SJCRH30 (cell line): ENCODE data around the gene RBMS3. TPM values are rescaled to one million over a fixed set of nuclear protein-coding genes. Genes with fewer than 3 reads are reported as not detected.
"Not testable (repeated sequence)": the region's sequence is repeated elsewhere in the genome, so short reads cannot be mapped to it uniquely, and the experiment has no call there.

Experiments used
- DNase-seq, 2 experiments: peaks; one replicate each; pipeline ENCODE4 v3.0.0-alpha.2; 2015 to 2020
- H3K27ac ChIP-seq: fragments of 250-450 bp; sonication (Bioruptor Pico); 2 replicates; pipeline ENCODE4 v1.5.1; 2020; ENCODE audit warnings: mild to moderate bottlenecking, moderate library complexity
- H3K27me3 ChIP-seq: fragments of 250-450 bp; sonication (Bioruptor Pico); 2 replicates; pipeline ENCODE4 v1.5.1; 2020; ENCODE audit warnings: mild to moderate bottlenecking, moderate library complexity
- H3K36me3 ChIP-seq: fragments of 250-450 bp; sonication (Bioruptor Pico); 2 replicates; pipeline ENCODE4 v1.5.1; 2020; ENCODE audit warnings: mild to moderate bottlenecking, moderate library complexity
- H3K4me1 ChIP-seq: fragments of 250-450 bp; sonication (Bioruptor Pico); 2 replicates; pipeline ENCODE4 v1.5.1; 2020; ENCODE audit warnings: mild to moderate bottlenecking, moderate library complexity
- H3K4me3 ChIP-seq: fragments of 250-450 bp; sonication (Bioruptor Pico); 2 replicates; pipeline ENCODE4 v1.5.1; 2020; ENCODE audit warnings: mild to moderate bottlenecking, moderate library complexity
- H3K9me3 ChIP-seq: fragments of 250-450 bp; sonication (Bioruptor Pico); replicated peaks from 2 replicates; pipeline ENCODE4 v1.5.1; 2020; ENCODE audit warnings: mild to moderate bottlenecking, moderate library complexity
- total RNA-seq: library from RNA; depleted of rRNA; stranded (reverse); fragments of >200 nt; shearing (Covaris generic); gene quantifications from 2 replicates; pipeline ENCODE4 v1.2.3, GENCODE V29; 2014

RBMS3 gene
- total RNA-seq, 1 experiment from 2014 or later: 9.5 TPM

DNA sequence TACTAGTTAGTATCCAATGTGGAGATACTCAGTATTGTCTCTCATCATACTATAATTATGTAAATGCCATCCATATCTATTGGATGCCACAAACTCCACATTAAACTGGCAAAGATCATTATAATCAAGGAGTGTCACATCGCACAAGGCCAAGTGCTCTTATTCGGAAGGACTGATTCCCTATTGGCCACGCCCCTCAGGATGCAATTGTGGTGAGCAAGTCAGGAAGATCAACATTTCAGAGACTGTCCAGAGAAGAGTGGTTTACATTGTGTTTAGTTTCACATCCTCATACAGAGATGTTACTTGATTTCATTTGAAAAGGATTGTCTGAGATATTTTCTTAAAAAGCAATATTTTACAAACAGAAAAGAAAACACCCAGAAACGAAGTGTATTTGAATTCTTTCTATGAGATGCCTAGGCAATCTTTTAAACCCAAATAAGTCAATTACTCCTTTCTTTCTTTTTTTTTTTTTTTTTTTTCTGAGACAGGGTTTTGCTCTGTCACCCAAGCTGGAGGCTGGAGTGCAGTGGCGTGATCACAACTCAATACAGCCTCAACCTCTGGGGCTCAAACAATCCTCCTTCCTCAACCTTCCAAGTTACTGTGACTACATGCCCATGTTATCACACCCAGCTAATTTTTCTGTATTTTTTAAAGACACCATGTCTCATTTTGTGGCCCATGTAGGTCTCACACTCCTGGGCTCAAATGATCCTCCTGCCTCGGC is 369.1 kb downstream of the RBMS3 start:
- Histone ChIP-seq H3K4me1 (peaks cover 12% of the 10 kb centered on the region), H3K9me3 (no peaks in the 10 kb centered on the region), H3K36me3 (no peaks in the 10 kb centered on the region), H3K4me3 (no peak overlapping the region), H3K27me3 (no peaks in the 10 kb centered on the region), H3K27ac (peak overlapping the region; percentile 58; the same call in 1 of the 2 replicates)
- peak; percentile 17 to 33 for DNase-seq

GRCh38 chr3:29653680-29654079 is 372.8 kb downstream of the RBMS3 start:
- Histone ChIP-seq H3K27ac (no peak overlapping the region), H3K9me3 (no peaks in the 10 kb centered on the region), H3K27me3 (no peaks in the 10 kb centered on the region), H3K36me3 (no peaks in the 10 kb centered on the region), H3K4me3 (no peak overlapping the region), H3K4me1 (peaks cover 8% of the 10 kb centered on the region)
- DNase-seq: no peak

- Histone ChIP-seq H3K27me3 (no peaks in the 10 kb centered on the region), H3K4me1 (no peaks in the 10 kb centered on the region), H3K4me3 (no peak overlapping the region), H3K27ac (no peak overlapping the region), H3K9me3 (no peaks in the 10 kb centered on the region), H3K36me3 (no peaks in the 10 kb centered on the region)
- no peak for DNase-seq
Observed at GRCh38 chr3:29655015-29655747, 374.3 kb downstream of the RBMS3 start.

GRCh38 chr3:29665688-29666087 is 384.8 kb downstream of the RBMS3 start:
- Histone ChIP-seq H3K27ac (no peak overlapping the region), H3K4me1 (no peaks in the 10 kb centered on the region), H3K27me3 (no peaks in the 10 kb centered on the region), H3K36me3 (no peaks in the 10 kb centered on the region), H3K4me3 (no peak overlapping the region), H3K9me3 (no peaks in the 10 kb centered on the region)
- DNase-seq: no peak

GRCh38 chr3:29668233-29668632 is 387.4 kb downstream of the RBMS3 start:
- no peaks in the 10 kb centered on the region for H3K36me3 ChIP-seq
- H3K9me3 ChIP-seq: no peaks in the 10 kb centered on the region
- H3K4me3 ChIP-seq: no peak overlapping the region
- H3K27ac ChIP-seq: no peak overlapping the region
- H3K4me1 ChIP-seq: no peaks in the 10 kb centered on the region
- DNase-seq: no peak
- no peaks in the 10 kb centered on the region for H3K27me3 ChIP-seq

DNA sequence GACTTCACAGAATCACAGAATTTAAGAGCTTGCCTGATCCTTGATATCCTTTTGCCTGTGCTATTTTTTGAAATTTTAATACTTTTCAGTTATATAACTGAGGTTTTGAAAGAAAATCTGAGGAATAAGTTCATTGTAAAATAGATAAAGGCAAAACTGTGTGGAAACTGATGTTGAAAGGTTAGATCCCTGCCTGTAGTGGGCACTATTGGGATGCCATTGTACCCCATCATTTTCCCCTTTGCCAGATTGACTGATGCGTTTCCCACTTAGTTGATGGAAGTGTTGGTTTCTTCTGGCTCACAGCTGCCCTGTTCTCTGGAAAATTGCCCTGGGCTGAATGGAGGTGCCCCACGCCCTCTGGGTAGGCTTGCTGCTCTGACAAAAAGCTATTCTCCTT is 387.9 kb downstream of the RBMS3 start:
- no peak for DNase-seq

GRCh38 chr3:29670476-29670875 is 389.6 kb downstream of the RBMS3 start:
- not testable (repeated sequence) for H3K27me3 ChIP-seq, H3K4me1 ChIP-seq, H3K36me3 ChIP-seq, H3K4me3 ChIP-seq, DNase-seq, H3K9me3 ChIP-seq, H3K27ac ChIP-seq

More for the DNA sequence above, 387.9 kb downstream of the RBMS3 start:
- Histone ChIP-seq H3K27me3 (no peaks in the 10 kb centered on the region), H3K4me1 (no peaks in the 10 kb centered on the region), H3K27ac (no peak overlapping the region), H3K36me3 (no peaks in the 10 kb centered on the region), H3K4me3 (no peak overlapping the region), H3K9me3 (no peaks in the 10 kb centered on the region)

GRCh38 chr3:29677421-29677820 is 396.6 kb downstream of the RBMS3 start:
- no peak for DNase-seq
- no peaks in the 10 kb centered on the region for H3K27me3 ChIP-seq
- H3K9me3 ChIP-seq: no peaks in the 10 kb centered on the region
- no peaks in the 10 kb centered on the region for H3K36me3 ChIP-seq
- H3K4me3 ChIP-seq: no peak overlapping the region
- H3K27ac ChIP-seq: no peak overlapping the region
- H3K4me1 ChIP-seq: no peaks in the 10 kb centered on the region

DNA sequence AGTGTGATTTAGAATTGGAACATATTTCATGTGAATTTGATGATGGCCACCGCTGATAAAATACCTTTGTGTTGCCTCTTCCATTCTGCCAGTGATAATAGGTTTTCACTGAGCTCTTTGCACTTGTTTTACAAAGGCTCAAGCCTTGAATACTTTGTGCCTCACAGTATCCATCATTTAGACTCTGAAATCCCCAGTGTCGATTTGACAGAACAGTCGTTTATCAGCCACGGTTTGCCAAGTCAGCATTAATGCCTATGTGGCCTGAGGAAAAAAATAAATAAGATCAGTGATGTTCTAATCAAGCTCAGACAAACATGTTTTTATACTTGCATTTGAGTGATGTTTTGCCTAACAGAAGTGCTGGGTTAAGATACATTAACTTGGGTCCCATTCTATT is 399.1 kb downstream of the RBMS3 start:
- no peaks in the 10 kb centered on the region for H3K9me3 ChIP-seq
- H3K36me3 ChIP-seq: no peaks in the 10 kb centered on the region
- H3K27me3 ChIP-seq: no peaks in the 10 kb centered on the region
- no peak for DNase-seq
- H3K4me3 ChIP-seq: no peak overlapping the region
- peaks cover 14% of the 10 kb centered on the region for H3K4me1 ChIP-seq
- H3K27ac ChIP-seq: no peak overlapping the region

- no peaks in the 10 kb centered on the region for H3K27me3 ChIP-seq
- no peak overlapping the region for H3K4me3 ChIP-seq
- H3K36me3 ChIP-seq: no peaks in the 10 kb centered on the region
- peak; percentile 4 to 13 for DNase-seq
- H3K9me3 ChIP-seq: no peaks in the 10 kb centered on the region
- peak overlapping the region; percentile 62 for H3K27ac ChIP-seq
- peaks cover 14% of the 10 kb centered on the region for H3K4me1 ChIP-seq
Observed at GRCh38 chr3:29683018-29683993, 402.4 kb downstream of the RBMS3 start.

DNA sequence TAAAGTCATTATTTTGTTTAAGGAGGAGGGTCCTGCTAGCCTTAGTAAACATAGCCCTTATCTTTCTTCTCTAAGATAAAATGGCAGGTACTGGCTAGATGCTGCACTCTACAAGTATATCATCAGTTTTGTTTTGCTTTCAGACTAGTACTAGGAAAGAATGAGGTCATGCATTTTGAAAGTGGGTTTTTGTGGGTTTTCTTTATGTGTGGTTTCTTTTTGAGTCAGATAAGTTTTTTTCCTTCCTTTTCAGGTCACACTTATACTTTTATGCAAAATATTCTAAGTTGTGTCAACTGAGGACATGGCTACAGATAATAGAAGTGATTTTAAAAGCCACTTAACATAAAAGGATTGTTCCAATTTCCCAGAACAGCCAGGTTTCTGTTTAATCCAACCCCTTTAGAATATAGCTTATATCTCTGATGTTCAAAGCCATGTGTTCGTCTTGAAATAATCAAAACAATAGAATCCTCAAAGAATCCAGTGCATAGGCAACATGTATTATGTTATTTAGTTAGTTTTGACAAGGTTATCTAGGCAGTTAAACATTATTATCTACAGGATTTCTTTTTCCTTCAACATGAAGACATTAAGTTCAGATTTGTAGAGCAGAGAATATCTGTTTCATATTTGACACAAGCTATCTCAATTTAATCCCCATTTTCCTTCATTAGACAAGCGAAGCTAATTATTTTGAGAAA is 406.2 kb downstream of the RBMS3 start:
- Histone ChIP-seq H3K9me3 (no peaks in the 10 kb centered on the region), H3K4me3 (no peak overlapping the region), H3K27ac (no peak overlapping the region), H3K4me1 (peaks cover 14% of the 10 kb centered on the region), H3K36me3 (no peaks in the 10 kb centered on the region), H3K27me3 (no peaks in the 10 kb centered on the region)
- DNase-seq: no peak

GRCh38 chr3:29690686-29691353 is 409.9 kb downstream of the RBMS3 start:
- H3K4me1 ChIP-seq: peaks cover 28% of the 10 kb centered on the region
- no peak overlapping the region for H3K27ac ChIP-seq
- DNase-seq: no peak
- H3K9me3 ChIP-seq: no peaks in the 10 kb centered on the region
- no peaks in the 10 kb centered on the region for H3K27me3 ChIP-seq
- H3K36me3 ChIP-seq: no peaks in the 10 kb centered on the region
- no peak overlapping the region for H3K4me3 ChIP-seq

DNA sequence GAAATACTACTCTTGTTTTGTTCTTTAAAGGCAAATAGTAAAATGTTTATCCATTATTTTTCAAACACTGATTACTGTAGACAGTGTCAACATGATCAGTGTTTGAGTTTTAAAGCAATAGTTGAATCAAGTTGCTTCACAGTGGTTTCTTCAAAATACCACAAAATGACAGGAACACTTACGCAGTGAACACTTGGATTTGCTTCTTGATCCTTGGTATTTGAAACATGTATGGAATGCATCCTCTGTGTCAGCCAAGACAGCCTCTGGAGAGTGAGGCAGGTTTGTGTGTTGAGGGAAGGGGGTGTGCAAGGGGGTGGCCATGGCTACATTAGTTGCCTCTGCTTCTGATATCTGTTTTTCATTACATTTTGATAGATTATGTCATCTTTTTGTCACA is 413.0 kb downstream of the RBMS3 start:
- H3K36me3 ChIP-seq: no peaks in the 10 kb centered on the region
- no peak overlapping the region for H3K4me3 ChIP-seq
- DNase-seq: peak; percentile 12 to 44
- H3K4me1 ChIP-seq: peaks cover 28% of the 10 kb centered on the region
- H3K27me3 ChIP-seq: no peaks in the 10 kb centered on the region
- H3K9me3 ChIP-seq: no peaks in the 10 kb centered on the region
- peak overlapping the region; percentile 77 for H3K27ac ChIP-seq

DNA sequence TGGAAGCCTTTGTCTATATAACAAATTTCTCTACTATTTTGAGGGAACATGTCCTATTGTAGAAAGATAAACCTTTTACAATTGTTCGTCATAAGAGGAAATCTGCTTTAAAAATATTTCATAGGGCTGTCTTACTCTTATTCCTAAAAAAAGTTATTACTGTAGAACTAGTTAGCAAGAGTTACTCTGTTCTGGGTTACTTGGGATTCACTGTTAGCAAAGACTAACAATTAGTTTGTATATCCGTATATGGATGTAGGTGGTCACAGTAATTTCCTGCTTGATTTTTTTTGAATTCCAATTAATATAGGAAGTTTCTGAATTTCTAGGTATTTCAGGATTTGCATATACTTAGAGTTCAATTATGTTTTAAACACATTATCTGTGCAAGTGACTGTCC is 413.5 kb downstream of the RBMS3 start:
- Histone ChIP-seq H3K4me3 (no peak overlapping the region), H3K4me1 (peaks cover 28% of the 10 kb centered on the region), H3K9me3 (no peaks in the 10 kb centered on the region), H3K36me3 (no peaks in the 10 kb centered on the region), H3K27ac (peak overlapping the region; percentile 77), H3K27me3 (no peaks in the 10 kb centered on the region)
- no peak for DNase-seq
